ENCODE measurements around the gene DDX11.
"Not testable (repeated sequence)": the region's sequence is repeated elsewhere in the genome, so short reads cannot be mapped to it uniquely, and the experiment has no call there.

The DDX11 gene

GRCh38 chr12:31124158-31124557, 50.5 kb downstream of the DDX11 start:
- DNase-seq (ENCODE audit: low read depth): not testable (repeated sequence)

- not testable (repeated sequence) for DNase-seq (ENCODE audit: low read depth)
Observed at GRCh38 chr12:31125171-31125570, 51.5 kb downstream of the DDX11 start.

DNA sequence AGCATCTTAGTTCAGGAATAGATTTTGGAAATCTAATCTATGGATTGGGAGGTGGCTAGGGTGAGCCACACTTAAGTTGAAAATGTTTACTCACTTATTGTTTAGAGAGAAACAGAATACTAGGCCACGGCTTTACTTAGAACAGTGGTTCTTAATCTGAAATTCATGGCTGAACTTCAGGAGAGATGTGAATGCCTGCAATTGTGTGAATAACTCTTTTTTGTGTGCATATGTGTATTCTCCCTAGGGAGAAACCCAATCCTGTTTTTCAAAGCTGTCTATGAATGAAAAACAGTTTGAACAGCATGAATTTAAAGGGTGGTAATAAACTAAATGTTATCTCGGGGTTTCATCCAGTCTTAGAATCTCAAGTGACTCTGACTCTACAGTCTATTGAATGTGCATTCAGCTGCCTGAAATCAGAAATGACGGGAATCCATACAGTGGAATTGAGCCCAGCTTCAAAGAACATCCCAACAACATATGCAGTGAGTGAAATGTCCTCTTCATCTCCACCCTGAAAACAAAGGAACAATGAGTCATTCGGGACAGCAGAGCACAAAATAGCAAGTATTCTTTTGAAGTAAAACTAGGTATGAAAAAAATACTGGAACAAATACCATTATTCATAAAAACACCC, 53.7 kb downstream of the DDX11 start:
- not testable (repeated sequence) for DNase-seq (ENCODE audit: low read depth)

DNA sequence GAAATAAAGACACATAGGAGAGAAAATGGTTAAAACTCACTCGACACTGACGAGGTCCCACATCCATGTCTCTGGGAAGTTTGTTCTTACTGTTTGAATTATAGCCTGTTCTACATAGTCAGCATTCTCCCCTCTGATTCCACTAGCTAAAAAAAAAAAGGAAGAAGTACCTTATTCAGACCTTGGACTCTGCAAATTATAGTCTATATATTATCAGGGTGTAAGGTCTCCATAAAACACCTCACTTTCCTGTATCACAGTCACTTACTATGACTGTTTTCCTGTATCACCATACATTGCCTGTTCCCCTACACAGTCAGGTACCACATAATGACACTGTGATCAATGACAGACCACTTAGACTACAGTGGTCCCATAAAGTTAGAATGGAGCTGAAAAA, 62.9 kb downstream of the DDX11 start:
- DNase-seq (ENCODE audit: low read depth): not testable (repeated sequence)

DNA sequence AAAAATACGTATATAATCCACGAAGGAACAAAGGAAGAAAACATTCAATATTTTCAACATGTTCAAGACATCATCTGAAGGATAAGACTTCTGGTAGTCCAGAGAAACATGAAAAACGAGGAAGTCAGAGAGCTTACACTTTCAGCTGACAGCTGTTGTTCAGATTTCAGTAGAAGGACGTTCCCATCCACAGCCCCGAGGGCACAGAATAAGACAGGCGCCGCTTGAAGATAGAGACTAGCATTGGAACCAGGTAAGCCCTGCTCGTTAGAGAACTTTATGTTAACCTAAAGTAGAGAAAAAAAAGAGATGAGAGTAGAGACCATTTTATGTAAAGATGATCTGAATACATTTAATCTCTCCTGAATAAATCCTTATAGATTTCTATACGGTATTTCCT, 71.1 kb downstream of the DDX11 start:
- DNase-seq (ENCODE audit: low read depth): not testable (repeated sequence)

DNA sequence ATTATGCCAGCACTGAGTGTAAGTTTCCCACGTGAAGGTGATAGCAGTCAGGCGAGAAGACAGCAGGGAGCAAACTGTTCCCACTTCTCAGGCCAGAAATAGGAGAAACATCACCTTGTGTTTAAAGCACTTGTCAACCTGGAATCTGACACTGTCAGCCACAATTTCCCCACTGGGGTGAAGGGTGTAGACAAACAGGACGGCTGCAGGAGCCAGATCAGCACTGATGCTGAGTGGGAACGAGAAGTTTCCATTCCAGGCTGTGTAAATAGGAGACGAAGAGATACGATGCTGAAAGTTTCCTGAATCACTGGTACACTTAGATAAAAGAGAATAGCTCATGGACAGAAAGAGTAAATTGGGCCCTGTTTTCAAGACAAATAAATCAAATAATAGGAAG, 71.6 kb downstream of the DDX11 start:
- DNase-seq (ENCODE audit: low read depth): not testable (repeated sequence)

DNA sequence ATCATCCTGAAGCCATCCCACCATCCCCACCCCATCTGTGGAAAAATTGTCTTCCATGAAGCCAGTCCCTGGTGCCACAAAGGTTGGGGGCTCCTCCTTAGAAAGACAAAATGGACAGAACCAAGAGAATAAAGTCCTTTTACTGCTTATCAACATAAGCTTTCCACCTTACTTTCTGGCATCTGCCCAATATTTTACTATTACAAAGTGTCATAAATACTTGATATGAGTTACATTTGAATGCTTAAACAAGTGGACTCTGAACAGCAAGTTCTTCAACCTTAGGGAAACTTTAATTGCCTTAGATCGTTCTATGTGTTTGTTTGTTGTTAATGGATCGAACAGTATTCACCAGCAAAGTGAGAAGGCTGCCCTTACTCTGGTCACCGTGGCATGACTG, 73.8 kb downstream of the DDX11 start:
- DNase-seq (ENCODE audit: low read depth): not testable (repeated sequence)

GRCh38 chr12:31150766-31151165, 77.1 kb downstream of the DDX11 start:
- not testable (repeated sequence) for DNase-seq (ENCODE audit: low read depth)
